Measurements from ENCODE around the gene SGPL1.
"Not testable (repeated sequence)": the region's sequence is repeated elsewhere in the genome, so short reads cannot be mapped to it uniquely, and the experiment has no call there.

Gene SGPL1

GRCh38 chr10:70906953-70907636 is 91.3 kb downstream of the SGPL1 start:
- no peak for DNase-seq (ENCODE audit: low read depth)

- DNase-seq (ENCODE audit: low read depth): no peak
Measured at GRCh38 chr10:70907637-70908405, 92.1 kb downstream of the SGPL1 start.

GRCh38 chr10:70908406-70909296 is 92.9 kb downstream of the SGPL1 start:
- DNase-seq (ENCODE audit: low read depth): no peak

- no peak for DNase-seq (ENCODE audit: low read depth)
Measured at GRCh38 chr10:70909326-70909935, 93.7 kb downstream of the SGPL1 start.

- DNase-seq (ENCODE audit: low read depth): no peak
Measured at GRCh38 chr10:70910486-70911341, 95.0 kb downstream of the SGPL1 start.

GRCh38 chr10:70911386-70911785 is 95.6 kb downstream of the SGPL1 start:
- DNase-seq (ENCODE audit: low read depth): no peak

GRCh38 chr10:70912556-70912955 is 96.8 kb downstream of the SGPL1 start:
- no peak for DNase-seq (ENCODE audit: low read depth)

- no peak for DNase-seq (ENCODE audit: low read depth)
Measured at GRCh38 chr10:70913191-70913892, 97.6 kb downstream of the SGPL1 start.

GRCh38 chr10:70913893-70914240 is 98.1 kb downstream of the SGPL1 start:
- DNase-seq (ENCODE audit: low read depth): no peak

- no peak for DNase-seq (ENCODE audit: low read depth)
Measured at GRCh38 chr10:70914316-70914864, 98.6 kb downstream of the SGPL1 start.

GRCh38 chr10:70915206-70915605 is 99.5 kb downstream of the SGPL1 start:
- no peak for DNase-seq (ENCODE audit: low read depth)

GRCh38 chr10:70915806-70916205 is 100.1 kb downstream of the SGPL1 start:
- DNase-seq (ENCODE audit: low read depth): no peak

GRCh38 chr10:70916241-70916640 is 100.5 kb downstream of the SGPL1 start:
- DNase-seq (ENCODE audit: low read depth): no peak

GRCh38 chr10:70917226-70917625 is 101.5 kb downstream of the SGPL1 start:
- no peak for DNase-seq (ENCODE audit: low read depth)

GRCh38 chr10:70917635-70918034 is 101.9 kb downstream of the SGPL1 start:
- DNase-seq (ENCODE audit: low read depth): no peak

GRCh38 chr10:70918851-70919530 is 103.2 kb downstream of the SGPL1 start:
- DNase-seq (ENCODE audit: low read depth): no peak

- DNase-seq (ENCODE audit: low read depth): not testable (repeated sequence)
Measured at GRCh38 chr10:70919906-70920305, 104.2 kb downstream of the SGPL1 start.

- no peak for DNase-seq (ENCODE audit: low read depth)
Measured at GRCh38 chr10:70920519-70920918, 104.8 kb downstream of the SGPL1 start.

GRCh38 chr10:70921285-70921684 is 105.5 kb downstream of the SGPL1 start:
- DNase-seq (ENCODE audit: low read depth): no peak

- DNase-seq (ENCODE audit: low read depth): no peak
Measured at GRCh38 chr10:70923696-70924095, 107.9 kb downstream of the SGPL1 start.

Measured in stimulated activated CD4-positive, alpha-beta T cell treated with anti-CD3 and anti-CD28 coated beads, Interleukin-2, amount 100 ng/mL, for 4 hours (primary cell).